Neural cell (in vitro differentiated cells): ENCODE results near the gene MTRF1.

Experiments
- CTCF ChIP-seq: fragments of 450-650 bp; IDR thresholded peaks from 2 replicates; pipeline ENCODE4 v1.5.1; 2014; ENCODE audit warnings: antibody characterized with exemption, mild to moderate bottlenecking, moderate library complexity; ENCODE audit not compliant: poor library complexity, severe bottlenecking
- EZH2 ChIP-seq: fragments of 200-600, 300-800 bp; shearing (Covaris generic), sonication (generic); IDR thresholded peaks from 2 replicates; pipeline ENCODE4 v1.6.1; 2014; ENCODE audit warnings: antibody characterized with exemption, low read length, borderline replicate concordance, mild to moderate bottlenecking; ENCODE audit not compliant: insufficient read depth, poor library complexity, severe bottlenecking
- MXI1 ChIP-seq: fragments of 450-650 bp; conservative IDR thresholded peaks from 2 replicates; pipeline ENCODE4 v1.6.1; 2014; ENCODE audit warnings: antibody characterized with exemption, mild to moderate bottlenecking; ENCODE audit not compliant: poor library complexity, severe bottlenecking
- POLR2AphosphoS5 ChIP-seq: IDR thresholded peaks from 2 replicates; pipeline ENCODE4 v1.6.1; 2012
- RAD21 ChIP-seq: fragments of 450-650 bp; conservative IDR thresholded peaks from 2 replicates; pipeline ENCODE4 v1.6.1; 2014; ENCODE audit warnings: antibody characterized with exemption, mild to moderate bottlenecking, moderate library complexity

- no peak for TF ChIP-seq MXI1
- TF ChIP-seq POLR2AphosphoS5, result no peak
- no peak for TF ChIP-seq EZH2
- no peak for TF ChIP-seq CTCF
- TF ChIP-seq RAD21, result no peak
Measured at GRCh38 chr13:41196620-41197019, 66.8 kb downstream of the MTRF1 start.
